Stomach smooth muscle (tissue), 2 donors: ENCODE data around the gene VAMP4.
A peak's percentile ranks its signal among the peaks of the same experiment; 100 is the strongest.

Source experiments
- H3K27ac ChIP-seq: one replicate; pipeline ENCODE4 v1.7.0; 2013; ENCODE audit warnings: mild to moderate bottlenecking, low read length, inconsistent platforms
- H3K27me3 ChIP-seq, 2 donors: one replicate each; pipeline ENCODE4 v1.7.0; 2013; ENCODE audit warnings: low read length in 2 of 2; ENCODE audit not compliant: insufficient read depth in 2 of 2, control insufficient read depth in 1 of 2
- H3K36me3 ChIP-seq, 2 donors: one replicate each; pipeline ENCODE4 v1.7.0; 2013; ENCODE audit warnings: low read length in 2 of 2; ENCODE audit not compliant: control insufficient read depth in 2 of 2, insufficient read depth in 2 of 2
- H3K4me1 ChIP-seq: one replicate; pipeline ENCODE4 v1.7.0; 2013; ENCODE audit warnings: low read length; ENCODE audit not compliant: control insufficient read depth, insufficient read depth
- H3K4me3 ChIP-seq, 2 donors: one replicate each; pipeline ENCODE4 v1.7.0; 2013; ENCODE audit warnings: low read length in 2 of 2
- H3K9ac ChIP-seq, 2 donors: one replicate each; pipeline ENCODE4 v1.7.0; 2013; ENCODE audit warnings: low read length in 2 of 2, mild to moderate bottlenecking in 1 of 2
- H3K9me3 ChIP-seq, 2 donors: one replicate each; pipeline ENCODE4 v1.7.0; 2013; ENCODE audit warnings: low read length in 2 of 2; ENCODE audit not compliant: control insufficient read depth in 2 of 2
- donor health status: healthy.
- donor health status: Pancreatic carcinoma.

VAMP4 gene

GRCh38 chr1:171741872-171742576 lies at the start of gene VAMP4:
Gene VAMP4 (minus strand): TSS chr1:171742065. CDS start chr1:171738414, 3,651 bp downstream.
- peak within 1 kb of the TSS; percentile 99 for H3K27ac ChIP-seq
- peak within 1 kb of the TSS; percentile 99 for H3K9ac ChIP-seq
- H3K9me3 ChIP-seq, result no peaks in the 10 kb centered on the region
- H3K4me3 ChIP-seq, result peak within 1 kb of the TSS; percentile 96 to 99
- H3K36me3 ChIP-seq, result peaks cover 1 to 6% of the 10 kb centered on the region in 2 donors
- H3K4me1 ChIP-seq, result peaks cover 6% of the 10 kb centered on the region
- H3K27me3 ChIP-seq, result no peaks in the 10 kb centered on the region

GRCh38 chr1:171790318-171790717 lies 48.5 kb upstream of the VAMP4 start:
- H3K9ac ChIP-seq, result no peak overlapping the region
- H3K4me1 ChIP-seq, result peaks cover 6% of the 10 kb centered on the region
- H3K9me3 ChIP-seq, result no peaks in the 10 kb centered on the region
- H3K36me3 ChIP-seq, result peaks cover 52 to 64% of the 10 kb centered on the region in 2 donors
- no peaks in the 10 kb centered on the region for H3K27me3 ChIP-seq
- H3K4me3 ChIP-seq, result no peak overlapping the region
- H3K27ac ChIP-seq, result no peak overlapping the region

- peaks cover 50 to 59% of the 10 kb centered on the region in 2 donors for H3K36me3 ChIP-seq
- no peaks in the 10 kb centered on the region for H3K27me3 ChIP-seq
- no peak overlapping the region for H3K27ac ChIP-seq
- peak overlapping the region in 1 of 2 donors; percentile 29 for H3K9ac ChIP-seq
- no peaks in the 10 kb centered on the region for H3K9me3 ChIP-seq
- H3K4me3 ChIP-seq, result no peak overlapping the region
- H3K4me1 ChIP-seq, result peaks cover 15% of the 10 kb centered on the region
These were observed 46.8 kb upstream of the VAMP4 start for GRCh38 chr1:171788696-171789095.

GRCh38 chr1:171787686-171788480 lies 46.0 kb upstream of the VAMP4 start:
- Histone ChIP-seq H3K4me3 (no peak overlapping the region), H3K27ac (no peak overlapping the region), H3K9ac (no peak overlapping the region), H3K27me3 (no peaks in the 10 kb centered on the region), H3K9me3 (no peaks in the 10 kb centered on the region), H3K4me1 (peaks cover 15% of the 10 kb centered on the region), H3K36me3 (peaks cover 50 to 61% of the 10 kb centered on the region in 2 donors)

- H3K4me3 ChIP-seq, result no peak overlapping the region
- no peaks in the 10 kb centered on the region for H3K9me3 ChIP-seq
- no peak overlapping the region for H3K9ac ChIP-seq
- peaks cover 17% of the 10 kb centered on the region for H3K4me1 ChIP-seq
- H3K27me3 ChIP-seq, result no peaks in the 10 kb centered on the region
- no peak overlapping the region for H3K27ac ChIP-seq
- peaks cover 37 to 54% of the 10 kb centered on the region in 2 donors for H3K36me3 ChIP-seq
These were observed 44.7 kb upstream of the VAMP4 start for GRCh38 chr1:171786534-171786933.

GRCh38 chr1:171785766-171786165 lies 43.9 kb upstream of the VAMP4 start:
- H3K27ac ChIP-seq, result no peak overlapping the region
- H3K36me3 ChIP-seq, result peaks cover 31 to 48% of the 10 kb centered on the region in 2 donors
- no peaks in the 10 kb centered on the region for H3K27me3 ChIP-seq
- peaks cover 17% of the 10 kb centered on the region for H3K4me1 ChIP-seq
- H3K9ac ChIP-seq, result no peak overlapping the region
- no peaks in the 10 kb centered on the region for H3K9me3 ChIP-seq
- H3K4me3 ChIP-seq, result no peak overlapping the region

- Histone ChIP-seq H3K9ac (no peak overlapping the region), H3K4me1 (peaks cover 17% of the 10 kb centered on the region), H3K27ac (no peak overlapping the region), H3K36me3 (peaks cover 24 to 40% of the 10 kb centered on the region in 2 donors), H3K9me3 (no peaks in the 10 kb centered on the region), H3K4me3 (no peak overlapping the region), H3K27me3 (no peaks in the 10 kb centered on the region)
These were observed 42.9 kb upstream of the VAMP4 start for GRCh38 chr1:171784784-171785183.

GRCh38 chr1:171783816-171784530 lies 42.1 kb upstream of the VAMP4 start:
- no peaks in the 10 kb centered on the region for H3K27me3 ChIP-seq
- H3K4me3 ChIP-seq, result no peak overlapping the region
- H3K4me1 ChIP-seq, result peaks cover 17% of the 10 kb centered on the region
- peaks cover 20 to 37% of the 10 kb centered on the region in 2 donors for H3K36me3 ChIP-seq
- H3K9ac ChIP-seq, result no peak overlapping the region
- no peaks in the 10 kb centered on the region for H3K9me3 ChIP-seq
- no peak overlapping the region for H3K27ac ChIP-seq

- Histone ChIP-seq H3K9me3 (no peaks in the 10 kb centered on the region), H3K4me1 (peaks cover 17% of the 10 kb centered on the region), H3K9ac (peak within 1 kb of the TSS; percentile 86 to 96), H3K27me3 (no peaks in the 10 kb centered on the region), H3K4me3 (peak within 1 kb of the TSS; percentile 97 to 98), H3K27ac (peak within 1 kb of the TSS; percentile 85), H3K36me3 (peaks cover 11 to 16% of the 10 kb centered on the region in 2 donors)
These were observed 39.5 kb upstream of the VAMP4 start, which contains the start of gene METTL13 for GRCh38 chr1:171781176-171781875. Gene METTL13 (plus strand): TSS chr1:171781660. CDS start chr1:171781968, 308 bp downstream.

GRCh38 chr1:171780583-171781175 lies 38.8 kb upstream of the VAMP4 start:
- peaks cover 5 to 9% of the 10 kb centered on the region in 2 donors for H3K36me3 ChIP-seq
- no peaks in the 10 kb centered on the region for H3K9me3 ChIP-seq
- H3K27me3 ChIP-seq, result no peaks in the 10 kb centered on the region
- peak overlapping the region; percentile 85 for H3K27ac ChIP-seq
- peak overlapping the region; percentile 79 to 89 for H3K9ac ChIP-seq
- peaks cover 15% of the 10 kb centered on the region for H3K4me1 ChIP-seq
- peak overlapping the region; percentile 75 to 81 for H3K4me3 ChIP-seq
